HepG2 (cell line): ENCODE results near the gene PLIN4. TPM values are rescaled to one million over a fixed set of nuclear protein-coding genes. Genes with fewer than 3 reads are reported as not detected.
A peak's percentile ranks its signal among the peaks of the same experiment; 100 is the strongest.

Experiments used
- ATRX ChIP-seq: sonication (generic); formaldehyde crosslinking; IDR thresholded peaks from 2 replicates; pipeline ENCODE4 v1.4.0; 2020; ENCODE audit warnings: missing genetic modification reagents, borderline replicate concordance
- CCAR2 ChIP-seq: fragments of 200-400 bp; formaldehyde crosslinking; optimal IDR thresholded peaks from 2 replicates; pipeline ENCODE3; 2018; ENCODE audit warnings: low read depth, mild to moderate bottlenecking, low read length, moderate library complexity
- ISX ChIP-seq: sonication (generic); formaldehyde crosslinking; conservative IDR thresholded peaks from 2 replicates; pipeline ENCODE4 v1.5.0; 2020; ENCODE audit warnings: missing genetic modification reagents
- LCORL ChIP-seq, 2 experiments: fragments of 450-650 bp in 1 of 2; sonication (generic) in 1 of 2; formaldehyde crosslinking in 1 of 2; IDR thresholded peaks; 2 replicates each; pipeline versions ENCODE4 v1.5.0 to v1.6.1; 2017 to 2020; ENCODE audit warnings: antibody characterized with exemption in 1 of 2, missing genetic modification reagents in 1 of 2
- PHF21A ChIP-seq: sonication (generic); formaldehyde crosslinking; IDR thresholded peaks from 2 replicates; pipeline ENCODE4 v1.5.0; 2020; ENCODE audit warnings: mild to moderate bottlenecking, missing genetic modification reagents
- RFX3 ChIP-seq: IDR thresholded peaks from 2 replicates; pipeline ENCODE4 v1.6.1; 2016; ENCODE audit warnings: missing biosample characterization, missing genetic modification reagents
- ZBTB21 ChIP-seq: sonication (generic); formaldehyde crosslinking; IDR thresholded peaks from 2 replicates; pipeline ENCODE4 v1.4.0; 2020; ENCODE audit warnings: missing genetic modification reagents
- ZNF251 ChIP-seq: sonication (generic); formaldehyde crosslinking; IDR thresholded peaks from 2 replicates; pipeline ENCODE4 v1.9.0; 2021; ENCODE audit warnings: mild to moderate bottlenecking, missing genetic modification reagents
- ZNF264 ChIP-seq: sonication (generic); formaldehyde crosslinking; IDR thresholded peaks from 2 replicates; pipeline ENCODE4 v1.4.0; 2020; ENCODE audit warnings: missing genetic modification reagents
- ZNF282 ChIP-seq: fragments of 450-650 bp; IDR thresholded peaks from 2 replicates; pipeline ENCODE4 v1.6.1; 2018; ENCODE audit not compliant: partially characterized antibody
- ZNF3 ChIP-seq: IDR thresholded peaks from 2 replicates; pipeline ENCODE4 v1.7.0; 2017; ENCODE audit warnings: inconsistent platforms
- ZNF501 ChIP-seq: sonication (generic); formaldehyde crosslinking; IDR thresholded peaks from 2 replicates; pipeline ENCODE4 v1.5.1; 2020; ENCODE audit warnings: mild to moderate bottlenecking, moderate library complexity, missing genetic modification reagents
- ZNF546 ChIP-seq: sonication (generic); formaldehyde crosslinking; conservative IDR thresholded peaks from 2 replicates; pipeline ENCODE4 v1.8.1; 2023; ENCODE audit warnings: mild to moderate bottlenecking, missing genetic modification reagents
- polyA plus RNA-seq, 8 experiments: library from polyadenylated mRNA; depleted of rRNA in 3 of 8; stranded (reverse) in 7 of 8; unstranded in 1 of 8; fragments of >200 nt; fragmentation: Illumina TruSeq in 4 of 8; extraction: Trizol in 4 of 8; gene quantifications; 2 replicates each; pipeline versions ENCODE4 v1.2.1 to v1.2.3, GENCODE V29; 2011 to 2016; ENCODE audit warnings: low read depth in 4 of 8, missing spikeins in 1 of 8, mixed read lengths in 1 of 8; ENCODE audit not compliant: insufficient read depth in 1 of 8
- total RNA-seq, 5 experiments: library from RNA; depleted of rRNA; stranded (reverse); fragments of >200 nt; fragmentation: Illumina TruSeq; extraction: Trizol; gene quantifications; 2 replicates each; pipeline ENCODE4 v1.2.3, GENCODE V29; 2016; ENCODE audit warnings: low read depth in 1 of 5
- TF ChIP-seq, protein P1 (sequence below): sonication (generic); formaldehyde crosslinking; IDR thresholded peaks from 2 replicates; pipeline ENCODE4 v1.4.0; 2020; ENCODE audit warnings: mild to moderate bottlenecking, missing genetic modification reagents
- TF ChIP-seq, protein P2 (sequence below): sonication (generic); IDR thresholded peaks from 2 replicates; pipeline ENCODE4 v1.6.1; 2016; ENCODE audit warnings: low read depth, borderline replicate concordance
- TF ChIP-seq, protein P3 (sequence below): sonication (generic); formaldehyde crosslinking; IDR thresholded peaks from 2 replicates; pipeline ENCODE4 v1.5.0; 2020; ENCODE audit warnings: mild to moderate bottlenecking, missing genetic modification reagents
- TF ChIP-seq, protein P4 (sequence below): sonication (generic); formaldehyde crosslinking; IDR thresholded peaks from 2 replicates; pipeline ENCODE4 v1.4.0; 2020; ENCODE audit warnings: missing genetic modification reagents
- TF ChIP-seq, protein P5 (sequence below): sonication (generic); formaldehyde crosslinking; IDR thresholded peaks from 2 replicates; pipeline ENCODE4 v1.5.0; 2020; ENCODE audit warnings: missing genetic modification reagents, mild to moderate bottlenecking, borderline replicate concordance

PLIN4 gene
- total and polyA plus RNA-seq, 2 of the 13 experiments (the other 11 are each of a cell fraction or from before 2014, with no cell fraction given): 1.1 to 1.3 TPM

DNA sequence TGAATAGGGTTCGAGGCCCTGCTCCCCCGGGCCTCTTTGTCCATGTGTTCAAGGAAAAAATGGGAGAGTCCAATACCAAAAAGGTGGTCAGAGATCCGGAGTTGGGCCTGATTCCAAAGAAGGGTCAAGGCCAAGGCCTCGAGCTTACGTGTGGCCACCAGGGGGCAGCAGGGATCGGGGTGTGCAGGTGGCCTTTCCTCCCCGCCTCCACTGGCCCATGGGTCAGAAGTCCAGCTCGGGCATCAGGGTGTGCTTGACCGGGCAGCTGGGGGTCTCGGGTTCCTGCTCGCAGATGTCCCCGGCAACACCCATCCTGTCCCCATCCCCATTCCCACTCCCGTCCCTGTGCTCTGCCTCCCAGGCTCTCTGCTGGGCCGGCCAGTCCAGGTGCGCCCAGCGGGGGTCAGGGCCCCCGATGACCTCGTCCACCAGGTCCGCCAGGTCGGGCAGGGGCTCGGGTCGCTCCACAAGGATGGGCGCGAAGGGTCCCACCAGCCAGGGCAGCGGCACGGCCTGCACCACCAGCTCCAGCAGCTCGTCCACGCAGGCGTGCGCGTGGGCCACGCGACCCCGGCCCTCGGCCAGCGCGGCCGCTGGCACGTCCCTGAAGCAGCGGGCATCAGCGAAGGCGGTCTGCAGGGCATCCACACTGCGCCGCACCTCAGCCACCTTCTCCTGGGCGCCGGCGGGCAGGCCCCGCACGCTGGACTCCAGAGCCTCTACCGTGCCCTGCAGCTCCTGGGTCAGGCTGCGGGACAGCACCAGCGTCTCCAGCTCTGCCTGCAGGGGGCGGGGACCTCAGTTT, 5.2 kb upstream of the PLIN4 start (continued):
- no peak for TF ChIP-seq ISX
- TF ChIP-seq, protein P1, sequence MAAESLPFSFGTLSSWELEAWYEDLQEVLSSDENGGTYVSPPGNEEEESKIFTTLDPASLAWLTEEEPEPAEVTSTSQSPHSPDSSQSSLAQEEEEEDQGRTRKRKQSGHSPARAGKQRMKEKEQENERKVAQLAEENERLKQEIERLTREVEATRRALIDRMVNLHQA (CRISPR knock-in tag): no peak
- TF ChIP-seq ZNF501 (CRISPR knock-in tag): 0 out of 2 replicates have a peak, but pooled peaks have one; percentile 56
- no peak for TF ChIP-seq ZBTB21
- 0 out of 2 replicates have a peak, but pooled peaks have one; percentile 52 for TF ChIP-seq ZNF546
- 0 out of 2 replicates have a peak, but pooled peaks have one; percentile 17 for TF ChIP-seq PHF21A (CRISPR knock-in tag)
- TF ChIP-seq, protein P2, sequence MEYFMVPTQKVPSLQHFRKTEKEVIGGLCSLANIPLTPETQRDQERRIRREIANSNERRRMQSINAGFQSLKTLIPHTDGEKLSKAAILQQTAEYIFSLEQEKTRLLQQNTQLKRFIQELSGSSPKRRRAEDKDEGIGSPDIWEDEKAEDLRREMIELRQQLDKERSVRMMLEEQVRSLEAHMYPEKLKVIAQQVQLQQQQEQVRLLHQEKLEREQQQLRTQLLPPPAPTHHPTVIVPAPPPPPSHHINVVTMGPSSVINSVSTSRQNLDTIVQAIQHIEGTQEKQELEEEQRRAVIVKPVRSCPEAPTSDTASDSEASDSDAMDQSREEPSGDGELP: peak; percentile 25; the same call in 1 of the 2 replicates
- TF ChIP-seq LCORL (IDR thresholded peaks at IDR 0.05): no peak
- peak; percentile 94 for TF ChIP-seq LCORL (CRISPR knock-in tag; IDR thresholded peaks at IDR 0.05)
- TF ChIP-seq ZNF282: no peak
- TF ChIP-seq, protein P3, sequence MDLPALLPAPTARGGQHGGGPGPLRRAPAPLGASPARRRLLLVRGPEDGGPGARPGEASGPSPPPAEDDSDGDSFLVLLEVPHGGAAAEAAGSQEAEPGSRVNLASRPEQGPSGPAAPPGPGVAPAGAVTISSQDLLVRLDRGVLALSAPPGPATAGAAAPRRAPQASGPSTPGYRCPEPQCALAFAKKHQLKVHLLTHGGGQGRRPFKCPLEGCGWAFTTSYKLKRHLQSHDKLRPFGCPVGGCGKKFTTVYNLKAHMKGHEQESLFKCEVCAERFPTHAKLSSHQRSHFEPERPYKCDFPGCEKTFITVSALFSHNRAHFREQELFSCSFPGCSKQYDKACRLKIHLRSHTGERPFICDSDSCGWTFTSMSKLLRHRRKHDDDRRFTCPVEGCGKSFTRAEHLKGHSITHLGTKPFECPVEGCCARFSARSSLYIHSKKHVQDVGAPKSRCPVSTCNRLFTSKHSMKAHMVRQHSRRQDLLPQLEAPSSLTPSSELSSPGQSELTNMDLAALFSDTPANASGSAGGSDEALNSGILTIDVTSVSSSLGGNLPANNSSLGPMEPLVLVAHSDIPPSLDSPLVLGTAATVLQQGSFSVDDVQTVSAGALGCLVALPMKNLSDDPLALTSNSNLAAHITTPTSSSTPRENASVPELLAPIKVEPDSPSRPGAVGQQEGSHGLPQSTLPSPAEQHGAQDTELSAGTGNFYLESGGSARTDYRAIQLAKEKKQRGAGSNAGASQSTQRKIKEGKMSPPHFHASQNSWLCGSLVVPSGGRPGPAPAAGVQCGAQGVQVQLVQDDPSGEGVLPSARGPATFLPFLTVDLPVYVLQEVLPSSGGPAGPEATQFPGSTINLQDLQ: no peak
- TF ChIP-seq ZNF3 (CRISPR knock-in tag): peak; percentile 49; the same call in 1 of the 2 replicates
- no peak for TF ChIP-seq ZNF251 (CRISPR knock-in tag)
- TF ChIP-seq CCAR2: no peak
- no peak for TF ChIP-seq ZNF264
- TF ChIP-seq ATRX (CRISPR knock-in tag): no peak
- TF ChIP-seq RFX3 (CRISPR knock-in tag): no peak
- TF ChIP-seq, protein P4, sequence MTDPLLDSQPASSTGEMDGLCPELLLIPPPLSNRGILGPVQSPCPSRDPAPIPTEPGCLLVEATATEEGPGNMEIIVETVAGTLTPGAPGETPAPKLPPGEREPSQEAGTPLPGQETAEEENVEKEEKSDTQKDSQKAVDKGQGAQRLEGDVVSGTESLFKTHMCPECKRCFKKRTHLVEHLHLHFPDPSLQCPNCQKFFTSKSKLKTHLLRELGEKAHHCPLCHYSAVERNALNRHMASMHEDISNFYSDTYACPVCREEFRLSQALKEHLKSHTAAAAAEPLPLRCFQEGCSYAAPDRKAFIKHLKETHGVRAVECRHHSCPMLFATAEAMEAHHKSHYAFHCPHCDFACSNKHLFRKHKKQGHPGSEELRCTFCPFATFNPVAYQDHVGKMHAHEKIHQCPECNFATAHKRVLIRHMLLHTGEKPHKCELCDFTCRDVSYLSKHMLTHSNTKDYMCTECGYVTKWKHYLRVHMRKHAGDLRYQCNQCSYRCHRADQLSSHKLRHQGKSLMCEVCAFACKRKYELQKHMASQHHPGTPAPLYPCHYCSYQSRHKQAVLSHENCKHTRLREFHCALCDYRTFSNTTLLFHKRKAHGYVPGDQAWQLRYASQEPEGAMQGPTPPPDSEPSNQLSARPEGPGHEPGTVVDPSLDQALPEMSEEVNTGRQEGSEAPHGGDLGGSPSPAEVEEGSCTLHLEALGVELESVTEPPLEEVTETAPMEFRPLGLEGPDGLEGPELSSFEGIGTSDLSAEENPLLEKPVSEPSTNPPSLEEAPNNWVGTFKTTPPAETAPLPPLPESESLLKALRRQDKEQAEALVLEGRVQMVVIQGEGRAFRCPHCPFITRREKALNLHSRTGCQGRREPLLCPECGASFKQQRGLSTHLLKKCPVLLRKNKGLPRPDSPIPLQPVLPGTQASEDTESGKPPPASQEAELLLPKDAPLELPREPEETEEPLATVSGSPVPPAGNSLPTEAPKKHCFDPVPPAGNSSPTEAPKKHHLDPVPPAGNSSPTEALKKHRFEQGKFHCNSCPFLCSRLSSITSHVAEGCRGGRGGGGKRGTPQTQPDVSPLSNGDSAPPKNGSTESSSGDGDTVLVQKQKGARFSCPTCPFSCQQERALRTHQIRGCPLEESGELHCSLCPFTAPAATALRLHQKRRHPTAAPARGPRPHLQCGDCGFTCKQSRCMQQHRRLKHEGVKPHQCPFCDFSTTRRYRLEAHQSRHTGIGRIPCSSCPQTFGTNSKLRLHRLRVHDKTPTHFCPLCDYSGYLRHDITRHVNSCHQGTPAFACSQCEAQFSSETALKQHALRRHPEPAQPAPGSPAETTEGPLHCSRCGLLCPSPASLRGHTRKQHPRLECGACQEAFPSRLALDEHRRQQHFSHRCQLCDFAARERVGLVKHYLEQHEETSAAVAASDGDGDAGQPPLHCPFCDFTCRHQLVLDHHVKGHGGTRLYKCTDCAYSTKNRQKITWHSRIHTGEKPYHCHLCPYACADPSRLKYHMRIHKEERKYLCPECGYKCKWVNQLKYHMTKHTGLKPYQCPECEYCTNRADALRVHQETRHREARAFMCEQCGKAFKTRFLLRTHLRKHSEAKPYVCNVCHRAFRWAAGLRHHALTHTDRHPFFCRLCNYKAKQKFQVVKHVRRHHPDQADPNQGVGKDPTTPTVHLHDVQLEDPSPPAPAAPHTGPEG (CRISPR knock-in tag): no peak
- TF ChIP-seq, protein P5, sequence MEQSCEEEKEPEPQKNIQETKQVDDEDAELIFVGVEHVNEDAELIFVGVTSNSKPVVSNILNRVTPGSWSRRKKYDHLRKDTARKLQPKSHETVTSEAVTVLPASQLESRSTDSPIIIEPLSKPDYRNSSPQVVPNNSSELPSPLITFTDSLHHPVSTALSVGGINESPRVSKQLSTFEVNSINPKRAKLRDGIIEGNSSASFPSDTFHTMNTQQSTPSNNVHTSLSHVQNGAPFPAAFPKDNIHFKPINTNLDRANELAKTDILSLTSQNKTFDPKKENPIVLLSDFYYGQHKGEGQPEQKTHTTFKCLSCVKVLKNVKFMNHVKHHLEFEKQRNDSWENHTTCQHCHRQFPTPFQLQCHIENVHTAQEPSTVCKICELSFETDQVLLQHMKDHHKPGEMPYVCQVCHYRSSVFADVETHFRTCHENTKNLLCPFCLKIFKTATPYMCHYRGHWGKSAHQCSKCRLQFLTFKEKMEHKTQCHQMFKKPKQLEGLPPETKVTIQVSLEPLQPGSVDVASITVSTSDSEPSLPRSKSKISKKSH (CRISPR knock-in tag): no peak
